VCaP (cell line): ENCODE data around the gene HOXA13.
A peak's percentile ranks its signal among the peaks of the same experiment; 100 is the strongest.

Source experiments
- H3K27ac ChIP-seq: fragments of 450-650 bp; 2 replicates; pipeline ENCODE4 v1.5.1; 2017
- CTCF ChIP-seq: fragments of 450-650 bp; conservative IDR thresholded peaks from 2 replicates; pipeline ENCODE4 v1.5.1; 2017; ENCODE audit warnings: mild to moderate bottlenecking, moderate library complexity

The HOXA13 gene

DNA sequence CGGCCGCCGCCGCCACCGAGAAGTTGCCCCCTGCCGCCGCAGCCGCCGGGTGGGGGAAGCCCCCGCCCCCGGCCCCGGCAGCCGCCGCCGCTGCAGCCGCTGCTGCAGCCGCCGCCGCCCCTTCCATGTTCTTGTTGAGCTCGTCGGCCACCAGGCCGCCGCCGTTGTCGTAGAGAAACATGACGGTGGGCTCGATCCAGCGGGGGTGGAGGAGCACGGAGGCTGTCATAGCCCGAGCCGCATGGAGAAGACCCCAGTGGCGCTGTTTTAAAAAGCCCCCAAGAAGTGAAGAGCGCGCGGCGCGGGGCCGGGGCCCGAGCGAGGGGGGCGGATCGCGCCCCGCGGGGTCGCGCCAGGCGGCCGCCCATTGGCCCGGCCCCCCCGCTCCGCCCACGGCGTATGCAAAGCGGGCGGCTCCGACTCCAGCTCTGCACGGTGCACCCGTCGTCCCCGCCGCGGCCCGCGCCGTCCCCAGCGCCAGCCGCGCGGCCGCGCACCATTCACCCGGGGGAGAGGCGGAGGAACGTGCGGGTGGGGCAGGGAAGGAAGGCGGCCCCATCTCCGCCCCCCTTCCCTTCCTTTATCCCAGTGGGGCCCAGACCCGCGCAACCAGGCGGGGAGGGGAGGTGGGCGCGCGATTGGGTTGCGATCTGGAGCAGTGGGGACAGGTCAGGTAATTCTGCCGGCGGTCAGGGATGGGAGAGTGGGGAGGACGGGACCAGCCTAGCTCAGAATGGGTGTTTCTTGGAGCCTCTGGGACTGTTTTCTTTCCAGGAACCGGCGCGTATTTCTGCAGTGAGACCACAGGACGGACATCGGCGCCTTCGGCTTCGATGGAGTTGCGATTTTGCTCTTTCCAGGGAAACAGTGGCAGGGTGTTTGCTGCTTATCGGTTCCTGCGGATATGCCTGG is at the start of gene HOXA13:
Gene HOXA13, minus strand, starts transcription at position 243 of the 912 bp plus-strand sequence. Its CDS starts 14 bp downstream, at position 229.
- peak within 1 kb of the TSS; percentile 98 for H3K27ac ChIP-seq
- no peak for TF ChIP-seq CTCF

DNA sequence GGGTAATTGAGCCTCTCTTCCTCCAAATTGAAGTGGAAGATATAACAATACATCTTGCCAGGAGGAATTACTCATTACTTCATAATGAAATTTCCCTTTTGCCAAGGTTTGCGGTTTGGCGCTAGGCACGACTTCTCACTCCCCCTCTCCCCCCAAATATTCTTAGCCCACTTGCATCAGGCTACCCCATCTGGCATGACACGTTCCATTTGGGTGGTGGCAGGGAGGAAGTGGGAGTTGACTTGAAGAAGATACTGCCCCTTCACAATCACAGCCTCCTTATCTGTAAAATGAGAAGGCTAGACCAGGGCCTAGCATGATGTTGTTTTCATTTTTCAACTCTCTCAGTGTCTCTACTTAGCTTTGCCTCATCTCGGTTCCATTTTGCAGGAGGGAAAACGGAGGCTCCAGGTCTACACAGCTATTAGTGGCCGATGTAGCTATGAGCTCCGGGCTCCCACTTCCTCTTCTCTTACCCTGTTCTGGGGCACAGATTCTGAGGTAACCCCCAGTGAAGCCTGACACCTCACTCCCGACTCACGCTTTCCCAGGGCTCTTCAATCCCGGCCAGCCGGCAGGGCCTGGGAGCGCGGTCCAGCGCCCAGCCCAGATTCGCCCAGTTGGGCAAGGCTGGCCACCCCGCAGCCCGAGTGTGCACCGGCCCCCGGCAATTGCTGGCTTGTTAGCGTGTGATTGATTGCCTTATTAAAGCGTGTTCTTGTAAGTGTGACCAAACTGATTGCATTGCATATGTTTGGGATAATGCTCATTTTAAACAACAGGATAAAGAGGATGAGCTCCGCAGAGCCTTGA is 49.2 kb upstream of the HOXA13 start:
- TF ChIP-seq CTCF, result no peak
- H3K27ac ChIP-seq, result no peak overlapping the region

DNA sequence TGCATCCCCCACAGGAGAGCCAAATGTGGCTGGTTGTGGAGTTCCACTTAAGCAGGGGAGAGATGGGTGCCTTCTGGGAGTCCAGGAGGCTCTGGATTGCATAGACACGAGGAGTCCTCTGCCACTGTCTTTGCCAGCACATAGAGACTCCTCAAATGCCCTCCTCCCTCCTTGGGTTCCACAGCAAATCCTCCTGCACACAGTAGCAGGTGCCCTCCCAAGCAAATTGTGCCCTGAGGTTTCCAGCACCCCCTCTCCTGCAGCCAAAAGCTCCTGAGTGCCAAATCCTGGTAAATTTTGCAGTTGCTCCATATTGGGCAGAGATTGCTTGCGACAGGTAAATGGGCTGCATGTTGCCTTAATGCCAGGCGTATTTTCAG is 48.5 kb upstream of the HOXA13 start:
- TF ChIP-seq CTCF, result no peak
- no peak overlapping the region for H3K27ac ChIP-seq

DNA sequence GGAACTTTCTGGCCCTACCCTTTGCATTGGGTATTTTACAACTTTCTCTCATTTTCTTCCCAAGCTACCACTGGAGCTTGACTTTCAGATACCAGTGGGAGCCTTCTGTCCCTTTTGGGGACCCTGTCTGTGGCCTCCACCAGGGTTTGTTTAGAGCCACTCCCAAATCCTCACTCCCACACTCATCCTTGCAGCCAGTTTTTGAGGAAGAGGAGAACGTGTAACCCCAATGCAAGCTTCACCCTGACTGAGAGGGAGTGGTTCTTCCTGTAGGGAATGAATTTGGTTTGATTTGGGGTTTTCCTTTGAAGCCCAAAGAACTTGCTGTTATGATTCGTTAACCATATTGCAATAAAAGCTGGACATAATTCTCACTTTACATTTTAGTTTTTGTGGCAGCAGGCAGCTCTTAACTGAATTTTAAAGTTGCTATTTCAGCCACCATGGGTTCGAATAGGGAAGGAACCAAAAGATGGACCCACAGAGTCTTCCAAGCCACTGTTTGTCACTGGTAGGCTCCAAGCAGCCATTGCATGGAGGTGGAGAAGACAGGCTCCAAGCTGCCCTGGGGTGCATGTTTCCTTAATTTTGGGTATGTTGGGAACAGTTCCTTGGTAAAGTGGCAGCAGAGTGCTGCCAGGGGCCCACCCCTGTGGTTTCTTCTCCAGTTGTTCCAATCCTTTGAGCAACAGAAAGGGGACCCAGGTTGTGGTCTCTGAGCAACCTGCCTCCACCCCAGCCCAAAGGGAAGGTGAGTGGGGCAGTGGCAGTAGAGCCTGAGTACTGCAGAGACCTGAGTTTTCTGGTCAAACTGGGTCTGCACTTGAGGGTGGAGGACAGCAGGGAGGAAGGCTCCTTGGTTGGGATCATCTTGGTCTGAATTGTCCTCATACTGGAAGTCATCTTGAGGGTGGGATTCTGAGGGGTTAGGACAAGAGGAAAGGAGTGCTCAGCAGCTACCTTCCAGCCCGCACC is 47.8 kb upstream of the HOXA13 start:
- no peak overlapping the region for H3K27ac ChIP-seq
- no peak for TF ChIP-seq CTCF

- no peak overlapping the region for H3K27ac ChIP-seq
- TF ChIP-seq CTCF, result no peak
Measured at GRCh38 chr7:27247000-27247399, 47.1 kb upstream of the HOXA13 start.

DNA sequence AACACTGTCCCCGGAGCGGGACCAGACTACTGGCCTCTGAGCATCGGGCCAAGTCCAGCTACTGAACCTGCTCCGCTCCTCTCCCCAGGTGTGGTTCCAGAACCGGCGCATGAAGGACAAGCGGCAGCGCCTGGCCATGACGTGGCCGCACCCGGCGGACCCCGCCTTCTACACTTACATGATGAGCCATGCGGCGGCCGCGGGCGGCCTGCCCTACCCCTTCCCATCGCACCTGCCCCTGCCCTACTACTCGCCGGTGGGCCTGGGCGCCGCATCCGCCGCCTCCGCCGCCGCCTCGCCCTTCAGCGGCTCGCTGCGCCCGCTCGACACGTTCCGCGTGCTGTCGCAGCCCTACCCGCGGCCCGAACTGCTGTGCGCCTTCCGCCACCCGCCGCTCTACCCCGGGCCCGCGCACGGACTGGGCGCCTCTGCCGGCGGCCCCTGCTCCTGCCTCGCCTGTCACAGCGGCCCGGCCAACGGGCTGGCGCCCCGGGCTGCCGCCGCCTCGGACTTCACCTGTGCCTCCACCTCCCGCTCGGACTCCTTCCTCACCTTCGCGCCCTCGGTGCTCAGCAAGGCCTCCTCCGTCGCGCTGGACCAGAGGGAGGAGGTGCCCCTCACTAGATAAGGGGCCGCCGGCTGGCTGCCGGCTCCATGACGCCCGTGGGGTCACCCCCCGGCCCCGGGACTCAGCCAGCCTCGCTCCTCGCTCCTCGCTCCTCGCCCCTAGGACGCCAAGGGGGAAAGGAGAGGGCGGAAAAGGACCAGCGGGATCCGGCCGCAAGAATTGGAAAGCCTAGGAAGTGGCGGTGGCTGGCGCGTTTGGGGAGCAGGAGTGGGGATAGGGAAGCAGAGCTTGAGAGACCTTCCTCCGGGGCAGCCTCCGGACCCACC is 46.2 kb upstream of the HOXA13 start:
- no peak overlapping the region for H3K27ac ChIP-seq
- TF ChIP-seq CTCF, result no peak
